Endothelial cell of umbilical vein (primary cell): ENCODE measurements around the gene HNRNPH1.

Experiments
- CTCF ChIP-seq, 2 donors: IDR thresholded peaks; 1 replicate in 1 of 2; 2 replicates in 1 of 2; pipeline ENCODE4 v1.5.1; 2011; ENCODE audit warnings: low read length in 2 of 2, mild to moderate bottlenecking in 2 of 2, moderate library complexity in 2 of 2, control low read depth in 1 of 2, inconsistent platforms in 1 of 2, low read depth in 1 of 2; ENCODE audit not compliant: insufficient read depth in 1 of 2; ENCODE audit errors: extremely low read depth in 1 of 2
- EZH2 ChIP-seq: IDR thresholded peaks from 2 replicates; pipeline ENCODE4 v1.6.1; 2012; ENCODE audit warnings: borderline replicate concordance, low read depth, mild to moderate bottlenecking, moderate library complexity, low read length, inconsistent platforms; ENCODE audit not compliant: severe bottlenecking
- FOS ChIP-seq: IDR thresholded peaks from 2 replicates; pipeline ENCODE4 v1.6.1; 2011; ENCODE audit warnings: mild to moderate bottlenecking, low read length, moderate library complexity, borderline replicate concordance; ENCODE audit not compliant: insufficient read depth
- JUN ChIP-seq: IDR thresholded peaks from 2 replicates; pipeline ENCODE4 v1.6.1; 2011; ENCODE audit warnings: borderline replicate concordance, low read depth; ENCODE audit not compliant: insufficient read length, insufficient read depth
- MAX ChIP-seq: IDR thresholded peaks from 2 replicates; pipeline ENCODE4 v1.6.1; 2011; ENCODE audit not compliant: insufficient read depth, insufficient read length
- MYC ChIP-seq: IDR thresholded peaks from one replicate; pipeline ENCODE4 v1.6.1; 2011; ENCODE audit warnings: mild to moderate bottlenecking, low read depth, low read length
- POLR2A ChIP-seq: IDR thresholded peaks from 2 replicates; pipeline ENCODE4 v1.6.1; 2012; ENCODE audit warnings: low read depth, mild to moderate bottlenecking, control low read depth, low read length
- POLR2AphosphoS5 ChIP-seq: IDR thresholded peaks from 2 replicates; pipeline ENCODE4 v1.6.1; 2012; ENCODE audit warnings: low read depth, mild to moderate bottlenecking, control low read depth, low read length, moderate library complexity; ENCODE audit not compliant: insufficient read depth

DNA sequence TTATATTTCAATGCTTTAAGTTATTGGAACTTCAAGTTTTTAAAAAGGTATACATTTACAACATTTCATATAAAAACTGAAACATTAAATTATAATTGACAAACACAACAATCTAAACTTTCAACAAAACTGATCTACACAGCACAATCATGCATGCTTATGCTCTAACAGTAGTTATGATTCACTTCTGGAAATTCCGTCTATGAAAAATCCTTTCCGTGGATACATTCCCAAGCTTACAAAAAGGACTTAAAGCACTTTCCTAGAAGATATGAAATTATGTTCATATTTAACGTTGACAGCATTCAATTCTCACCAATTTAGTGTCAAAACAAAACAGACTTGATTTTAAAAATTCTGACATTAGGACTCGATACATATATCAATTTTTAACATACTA is 3.7 kb downstream of the HNRNPH1 start:
- TF ChIP-seq MAX (no peak), CTCF (IDR thresholded peaks at IDR 0.05; ENCODE audit: extremely low read depth in 1 of 2, insufficient read depth in 1 of 2, low read depth in 1 of 2, low read length in 2 of 2) (no peak), EZH2 (no peak), POLR2A (no peak), POLR2AphosphoS5 (no peak), JUN (no peak), MYC (no peak), FOS (peak; percentile 6)
